ENCODE measurements around the gene BTBD9. TPM values are rescaled to one million over a fixed set of nuclear protein-coding genes. Genes with fewer than 3 reads are reported as not detected.

BTBD9 gene
- total RNA-seq, 6 experiments from 2014 or later, result 4.5 to 7.5 (median 5.7) TPM

DNA sequence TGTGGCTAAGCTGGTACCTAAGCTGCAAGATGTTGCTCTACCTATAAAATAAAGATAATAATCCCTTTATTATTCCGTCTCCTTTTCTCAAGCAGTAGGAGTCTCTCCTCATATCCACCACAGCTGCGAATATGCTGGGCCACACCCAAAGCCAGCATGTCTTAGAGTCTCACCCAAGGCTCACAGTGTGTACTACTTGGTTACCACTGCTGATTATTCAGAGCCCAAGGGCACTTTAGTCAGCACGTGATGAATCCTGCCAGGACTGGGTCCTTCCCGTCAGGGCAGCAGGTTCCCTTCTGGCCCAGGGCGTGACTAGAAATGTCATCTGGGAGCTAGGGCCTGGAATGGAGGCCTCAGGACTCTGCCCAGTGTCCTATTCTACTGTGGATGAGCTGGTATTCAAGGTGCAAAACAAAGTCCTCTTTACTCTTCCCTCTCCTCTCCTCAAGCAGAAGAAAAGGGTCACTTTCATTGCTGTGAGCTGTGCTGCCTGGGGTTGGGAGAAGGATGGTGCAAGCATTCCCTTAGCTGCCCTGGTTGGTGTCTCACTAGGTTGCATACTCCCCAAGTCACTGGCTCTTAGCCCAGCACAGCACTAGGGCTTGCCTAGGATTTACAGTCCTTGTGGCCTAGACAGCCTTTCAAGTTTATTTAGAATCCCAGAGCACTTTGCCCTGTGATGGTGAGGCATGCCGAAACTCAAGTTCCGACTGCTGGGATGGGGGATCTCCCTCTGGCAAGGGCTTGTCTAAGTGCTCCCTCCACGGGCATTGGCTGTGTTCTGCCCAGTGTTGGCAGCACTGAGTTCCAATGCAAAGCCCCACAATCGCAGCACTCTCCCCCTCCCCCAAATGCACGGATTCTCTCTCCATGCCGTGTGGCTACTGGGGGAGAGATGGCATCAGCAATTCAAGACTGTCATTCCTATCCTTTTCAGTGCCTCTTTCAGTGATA, 320.2 kb downstream of the BTBD9 start:
- ATAC-seq, result no peak

DNA sequence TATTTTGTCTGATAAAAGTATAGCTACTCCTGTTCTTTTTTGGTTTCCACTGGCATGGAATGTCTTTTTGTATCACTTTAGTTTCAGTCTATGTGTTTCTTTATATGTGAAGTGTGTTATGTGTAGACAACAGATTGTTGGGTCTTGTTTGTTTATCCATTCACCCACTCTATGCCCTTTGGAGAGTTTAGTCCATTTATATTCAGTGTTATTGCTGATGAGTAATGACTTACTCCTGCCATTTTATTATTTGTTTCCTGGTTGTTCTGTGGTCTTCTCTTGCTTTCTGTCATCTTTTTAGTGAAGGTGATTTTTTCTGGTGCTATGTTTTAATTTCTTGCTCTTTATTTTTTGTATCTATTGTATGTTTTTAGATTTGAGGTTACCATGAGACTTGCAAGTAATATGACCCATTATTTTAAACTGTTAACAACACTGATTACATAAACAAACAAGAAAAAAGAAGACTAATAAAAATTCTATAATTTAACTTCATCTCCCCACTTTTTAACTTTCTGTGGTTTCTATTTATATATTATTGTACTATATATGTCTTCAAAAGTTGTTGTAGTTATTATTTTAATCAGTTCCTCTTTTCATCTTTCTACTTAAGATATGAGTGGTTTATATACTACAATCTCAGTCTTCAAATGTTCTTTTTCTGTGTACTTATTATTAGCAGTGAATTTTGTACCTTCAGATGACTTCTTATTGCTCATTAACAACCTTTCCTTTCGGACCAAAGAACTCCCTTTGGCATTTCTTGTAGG, 323.4 kb downstream of the BTBD9 start:
- no peaks in the 10 kb centered on the region for H3K27me3 ChIP-seq
- H3K9me3 ChIP-seq, result no peaks in the 10 kb centered on the region
- no peak overlapping the region for H3K4me3 ChIP-seq
- no peaks in the 10 kb centered on the region for H3K36me3 ChIP-seq
- no peaks in the 10 kb centered on the region for H3K4me1 ChIP-seq
- intact Hi-C loops (cut with DNase I), result no loop called here
- TF ChIP-seq CTCF (IDR thresholded peaks at IDR 0.05) (no peak), POLR2A (IDR thresholded peaks at IDR 0.05) (no peak)
- 69% methylated on average over 1 of the region's 1 CpG for WGBS (ENCODE audit: insufficient coverage, low coverage, low lambda C conversion rate, missing lambda C conversion rate)
- no peak overlapping the region for H3K27ac ChIP-seq
- no peak for DNase-seq
- ATAC-seq, result no peak

More for the DNA sequence above, 320.2 kb downstream of the BTBD9 start:
- Histone ChIP-seq H3K27me3 (no peaks in the 10 kb centered on the region), H3K4me3 (no peak overlapping the region), H3K36me3 (no peaks in the 10 kb centered on the region), H3K4me1 (no peaks in the 10 kb centered on the region), H3K9me3 (no peaks in the 10 kb centered on the region), H3K27ac (no peak overlapping the region)
- 95% methylated on average over 7 of the region's 11 CpGs for WGBS (ENCODE audit: insufficient coverage, low coverage, low lambda C conversion rate, missing lambda C conversion rate)
- TF ChIP-seq CTCF (IDR thresholded peaks at IDR 0.05) (no peak), POLR2A (IDR thresholded peaks at IDR 0.05) (no peak)
- no peak for DNase-seq
- intact Hi-C loops (cut with DNase I), result no loop called here

DNA sequence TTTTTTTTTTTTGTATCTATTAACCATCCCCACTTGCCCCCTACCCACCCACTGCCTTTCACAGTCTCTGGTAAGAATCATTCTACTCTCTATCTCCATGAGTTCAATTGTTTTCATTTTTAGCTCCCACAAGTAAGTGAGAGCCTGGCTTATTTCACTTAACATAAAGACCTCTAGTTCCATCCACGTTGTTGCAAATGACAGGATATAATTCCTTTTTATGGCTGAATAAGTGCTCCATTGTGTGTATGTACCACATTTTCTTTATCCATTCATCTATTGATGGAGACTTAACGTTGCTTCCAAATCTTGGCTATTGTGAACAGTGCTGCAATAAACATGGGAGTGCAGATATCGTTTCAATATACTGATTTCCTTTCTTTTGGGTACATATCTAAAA, 328.5 kb downstream of the BTBD9 start:
- Histone ChIP-seq H3K27me3 (no peaks in the 10 kb centered on the region), H3K27ac (no peak overlapping the region), H3K36me3 (no peaks in the 10 kb centered on the region), H3K4me3 (no peak overlapping the region), H3K4me1 (peaks cover 0 to 5% (median 0%) of the 10 kb centered on the region in 4 donors), H3K9me3 (no peaks in the 10 kb centered on the region)
- intact Hi-C loops (cut with DNase I), result no loop called here
- DNase-seq, result no peak
- WGBS (ENCODE audit: insufficient coverage, low coverage, low lambda C conversion rate, missing lambda C conversion rate), result 89% methylated on average over 3 of the region's 3 CpGs
- TF ChIP-seq POLR2A (IDR thresholded peaks at IDR 0.05) (no peak), CTCF (IDR thresholded peaks at IDR 0.05) (no peak)
- no peak for ATAC-seq

DNA sequence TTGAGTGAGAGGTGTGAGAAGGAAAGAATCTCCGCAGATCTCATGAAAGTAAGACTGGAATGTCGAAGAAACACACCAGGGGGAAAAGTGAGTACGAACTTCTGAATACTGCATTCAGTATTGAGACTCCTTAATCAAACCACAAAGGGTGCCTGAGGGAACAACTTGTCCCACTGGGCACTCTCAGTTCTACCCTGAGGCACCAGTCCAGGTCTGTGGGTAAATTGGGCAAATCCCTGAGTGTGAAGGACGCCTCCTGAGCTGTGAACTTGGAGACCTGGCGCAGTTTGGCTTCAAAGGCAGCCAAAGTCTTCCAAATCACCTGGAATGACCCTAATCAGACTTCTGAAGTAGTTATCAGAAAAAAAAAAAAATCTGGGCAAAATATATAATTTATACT, 329.7 kb downstream of the BTBD9 start:
- TF ChIP-seq CTCF (IDR thresholded peaks at IDR 0.05) (no peak), POLR2A (IDR thresholded peaks at IDR 0.05) (no peak)
- 89% methylated on average over 5 of the region's 5 CpGs for WGBS (ENCODE audit: insufficient coverage, low coverage, low lambda C conversion rate, missing lambda C conversion rate)
- ATAC-seq (no peak), DNase-seq (no peak)
- intact Hi-C loops (cut with DNase I), result no loop called here
- H3K9me3 ChIP-seq, result no peaks in the 10 kb centered on the region
- no peak overlapping the region for H3K4me3 ChIP-seq
- H3K4me1 ChIP-seq, result peaks cover 0 to 12% (median 0%) of the 10 kb centered on the region in 4 donors
- no peak overlapping the region for H3K27ac ChIP-seq
- no peaks in the 10 kb centered on the region for H3K27me3 ChIP-seq
- no peaks in the 10 kb centered on the region for H3K36me3 ChIP-seq
